Uterus (tissue), 2 donors: ENCODE results near the gene DNAH1.

Experiments
- POLR2A ChIP-seq, 2 donors: fragments of 450-650 bp; IDR thresholded peaks; one replicate each; pipeline ENCODE4 v1.6.1; 2016; ENCODE audit warnings: antibody characterized with exemption in 2 of 2, mild to moderate bottlenecking in 1 of 2, moderate library complexity in 1 of 2
- TF ChIP-seq, protein P1 (sequence below), 4 experiments: fragments of 200-600 bp in 2 of 4; fragments of 450-650 bp in 2 of 4; sonication (generic) in 2 of 4; IDR thresholded peaks; one replicate each; pipeline ENCODE4 v1.5.1; 2016 to 2019; ENCODE audit warnings: antibody characterized with exemption in 4 of 4, mild to moderate bottlenecking in 2 of 4, moderate library complexity in 1 of 4

DNA sequence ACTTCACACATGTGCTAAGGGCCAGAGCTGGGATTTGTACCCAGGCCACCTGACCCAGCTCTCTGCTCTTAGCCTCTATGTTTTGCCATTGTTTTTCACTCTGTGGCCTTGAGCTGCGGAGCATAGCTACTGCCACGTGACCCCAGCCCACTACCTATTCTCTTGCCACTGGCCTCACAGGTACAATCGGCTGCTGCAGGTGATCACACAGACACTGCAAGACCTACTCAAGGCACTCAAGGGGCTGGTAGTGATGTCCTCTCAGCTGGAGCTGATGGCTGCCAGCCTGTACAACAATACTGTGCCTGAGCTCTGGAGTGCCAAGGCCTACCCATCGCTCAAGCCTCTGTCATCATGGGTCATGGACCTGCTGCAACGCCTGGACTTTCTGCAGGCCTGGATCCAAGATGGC is 82.6 kb downstream of the DNAH1 start:
- no peak for TF ChIP-seq POLR2A (IDR thresholded peaks at IDR 0.05)
- TF ChIP-seq, protein P1, sequence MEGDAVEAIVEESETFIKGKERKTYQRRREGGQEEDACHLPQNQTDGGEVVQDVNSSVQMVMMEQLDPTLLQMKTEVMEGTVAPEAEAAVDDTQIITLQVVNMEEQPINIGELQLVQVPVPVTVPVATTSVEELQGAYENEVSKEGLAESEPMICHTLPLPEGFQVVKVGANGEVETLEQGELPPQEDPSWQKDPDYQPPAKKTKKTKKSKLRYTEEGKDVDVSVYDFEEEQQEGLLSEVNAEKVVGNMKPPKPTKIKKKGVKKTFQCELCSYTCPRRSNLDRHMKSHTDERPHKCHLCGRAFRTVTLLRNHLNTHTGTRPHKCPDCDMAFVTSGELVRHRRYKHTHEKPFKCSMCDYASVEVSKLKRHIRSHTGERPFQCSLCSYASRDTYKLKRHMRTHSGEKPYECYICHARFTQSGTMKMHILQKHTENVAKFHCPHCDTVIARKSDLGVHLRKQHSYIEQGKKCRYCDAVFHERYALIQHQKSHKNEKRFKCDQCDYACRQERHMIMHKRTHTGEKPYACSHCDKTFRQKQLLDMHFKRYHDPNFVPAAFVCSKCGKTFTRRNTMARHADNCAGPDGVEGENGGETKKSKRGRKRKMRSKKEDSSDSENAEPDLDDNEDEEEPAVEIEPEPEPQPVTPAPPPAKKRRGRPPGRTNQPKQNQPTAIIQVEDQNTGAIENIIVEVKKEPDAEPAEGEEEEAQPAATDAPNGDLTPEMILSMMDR (IDR thresholded peaks at IDR 0.05): no peak
